Stomach (tissue), 9 donors: ENCODE data around the gene GPR35. TPM values are rescaled to one million over a fixed set of nuclear protein-coding genes. Genes with fewer than 3 reads are reported as not detected.

Experiments used
- DNase-seq, 2 donors: peaks; one replicate each; pipeline versions ENCODE4 v3.0.0 to v3.0.0-alpha.2; 2013 to 2019
- H3K27ac ChIP-seq, 5 donors: fragments of 200-600 bp in 4 of 5; sonication (generic) in 4 of 5; one replicate each; pipeline ENCODE4 v1.5.1; 2013 to 2019; ENCODE audit warnings: mild to moderate bottlenecking in 1 of 5, moderate library complexity in 1 of 5
- H3K27me3 ChIP-seq, 3 donors: fragments of 200-600 bp; sonication (generic); one replicate each; pipeline ENCODE4 v1.5.1; 2017 to 2019; ENCODE audit warnings: mixed run types in 1 of 3
- H3K36me3 ChIP-seq, 4 donors: fragments of 200-600 bp; sonication (generic); 1 replicate in 3 of 4; 2 replicates in 1 of 4; pipeline ENCODE4 v1.5.1; 2016 to 2019
- H3K4me1 ChIP-seq, 4 donors: fragments of 200-600 bp; sonication (generic); one replicate each; pipeline ENCODE4 v1.5.1; 2016 to 2019
- H3K4me3 ChIP-seq, 4 donors: fragments of 200-600 bp; sonication (generic) in 3 of 4; one replicate each; pipeline ENCODE4 v1.5.1; 2016 to 2019; ENCODE audit warnings: mild to moderate bottlenecking in 1 of 4
- H3K9me3 ChIP-seq, 4 donors: fragments of 200-600 bp; sonication (generic); one replicate each; pipeline ENCODE4 v1.5.1; 2016 to 2019
- CTCF ChIP-seq, 7 experiments: fragments of 450-650 bp in 4 of 7; fragments of 200-600 bp in 3 of 7; sonication (generic) in 3 of 7; IDR thresholded peaks; one replicate each; pipeline ENCODE4 v1.5.1; 2016 to 2019; ENCODE audit warnings: antibody characterized with exemption in 7 of 7, control low read depth in 2 of 7, mild to moderate bottlenecking in 1 of 7
- EP300 ChIP-seq: sonication (generic); formaldehyde crosslinking; IDR thresholded peaks from one replicate; pipeline ENCODE4 v1.6.1; 2017; ENCODE audit warnings: antibody characterized with exemption
- POLR2A ChIP-seq, 4 donors: fragments of 450-650 bp; IDR thresholded peaks; one replicate each; pipeline ENCODE4 v1.6.1; 2016; ENCODE audit warnings: antibody characterized with exemption in 4 of 4, control low read depth in 2 of 4, mild to moderate bottlenecking in 1 of 4, moderate library complexity in 1 of 4
- POLR2AphosphoS5 ChIP-seq, 3 donors: sonication (generic); formaldehyde crosslinking; IDR thresholded peaks; one replicate each; pipeline ENCODE4 v1.6.1; 2016; ENCODE audit warnings: antibody characterized with exemption in 3 of 3
- WGBS, 5 donors: extraction: QIAGEN DNeasy Blood & Tissue Kit in 3 of 5; methylation state at CpG; one replicate each; pipeline versions ENCODE4 v1.1.5 to v1.1.7; 2013 to 2018; 5-methylcytosine and 5-hydroxymethylcytosine counted together
- intact Hi-C: fragments of 100-400 bp; cut with DNase I; formaldehyde crosslinking; loops from one replicate; pipeline ENCODE4 v1.15.1; 2023; ENCODE audit warnings: low total_unique reads
- polyA plus RNA-seq, 3 donors: library from polyadenylated mRNA; stranded (reverse); fragments of 200-250 nt; gene quantifications; one replicate each; pipeline ENCODE4 v1.2.3, GENCODE V29; 2013
- total RNA-seq, 5 donors: library from RNA; depleted of rRNA; stranded (reverse); fragments of >200 nt; gene quantifications; one replicate each; pipeline versions ENCODE4 v1.1.0 to v1.2.3, GENCODE V29; 2014 to 2016
- donor health status: healthy with polysubstance abuse.
- donor health status: Bipolar disorder and iron deficiency.
- donor health status: healthy.

GPR35 gene
- total and polyA plus RNA-seq, 8 donors = 8.5 to 68.9 (median 12.9) TPM

GRCh38 chr2:240623531-240624010 is 1.7 kb upstream of the GPR35 start:
- TF ChIP-seq EP300 = no peak
- peaks cover 0 to 12% (median 0%) of the 10 kb centered on the region in 3 donors for H3K27me3 ChIP-seq
- intact Hi-C loops = no loop called here
- DNase-seq = no peak
- H3K36me3 ChIP-seq = peaks cover 0 to 48% (median 18%) of the 10 kb centered on the region in 4 donors
- 77 to 92% (median 85%) methylated on average over 7 to 10 of the region's 10 CpGs for WGBS, 5 donors
- no peak overlapping the region for H3K27ac ChIP-seq
- H3K4me1 ChIP-seq = peaks cover 0 to 38% (median 7%) of the 10 kb centered on the region in 4 donors
- no peak overlapping the region for H3K4me3 ChIP-seq
- no peaks in the 10 kb centered on the region for H3K9me3 ChIP-seq

- intact Hi-C loops = no loop called here
- peak overlapping the region in 3 of 5 donors; percentile 20 to 60 (median 42) for H3K27ac ChIP-seq
- DNase-seq = no peak
- H3K36me3 ChIP-seq = peaks cover 0 to 41% (median 11%) of the 10 kb centered on the region in 4 donors
- WGBS, 5 donors = 61 to 70% (median 62%) methylated on average over 12 to 24 of the region's 24 CpGs
- peaks cover 0 to 12% (median 0%) of the 10 kb centered on the region in 3 donors for H3K27me3 ChIP-seq
- no peak overlapping the region for H3K4me3 ChIP-seq
- H3K4me1 ChIP-seq = peaks cover 0 to 38% (median 7%) of the 10 kb centered on the region in 4 donors
- H3K9me3 ChIP-seq = no peaks in the 10 kb centered on the region
- no peak for TF ChIP-seq POLR2AphosphoS5 (IDR thresholded peaks at IDR 0.05)
- TF ChIP-seq EP300 = no peak
- TF ChIP-seq CTCF (IDR thresholded peaks at IDR 0.05) = no peak
- TF ChIP-seq POLR2A (IDR thresholded peaks at IDR 0.05) = no peak
Measured at GRCh38 chr2:240624011-240624949, 1.0 kb upstream of the GPR35 start.

GRCh38 chr2:240626531-240627300 is 1.4 kb downstream of the GPR35 start:
- Histone ChIP-seq H3K36me3 (peaks cover 0 to 33% (median 22%) of the 10 kb centered on the region in 4 donors), H3K4me3 (no peak overlapping the region), H3K27me3 (peaks cover 0 to 12% (median 0%) of the 10 kb centered on the region in 3 donors), H3K9me3 (no peaks in the 10 kb centered on the region), H3K27ac (peak overlapping the region in 2 of 5 donors; percentile 31 to 35), H3K4me1 (peaks cover 0 to 30% (median 7%) of the 10 kb centered on the region in 4 donors)
- WGBS, 5 donors = 41 to 64% (median 54%) methylated on average over 14 to 21 of the region's 21 CpGs
- DNase-seq = peak in 1 of 2 donors; percentile 82
- intact Hi-C loops = no loop called here
- TF ChIP-seq POLR2AphosphoS5 (IDR thresholded peaks at IDR 0.05) = no peak
- no peak for TF ChIP-seq CTCF (IDR thresholded peaks at IDR 0.05)

GRCh38 chr2:240627736-240628506 is 2.6 kb downstream of the GPR35 start:
- intact Hi-C loops = no loop called here
- TF ChIP-seq CTCF (IDR thresholded peaks at IDR 0.05) = no peak
- TF ChIP-seq EP300 = no peak
- no peak for TF ChIP-seq POLR2AphosphoS5 (IDR thresholded peaks at IDR 0.05)
- no peak for TF ChIP-seq POLR2A (IDR thresholded peaks at IDR 0.05)

More at GRCh38 chr2:240627736-240628506, 2.6 kb downstream of the GPR35 start:
- Histone ChIP-seq H3K36me3 (peaks cover 0 to 23% (median 18%) of the 10 kb centered on the region in 4 donors), H3K4me3 (no peak overlapping the region), H3K27ac (no peak overlapping the region), H3K9me3 (no peaks in the 10 kb centered on the region), H3K4me1 (peaks cover 0 to 20% (median 7%) of the 10 kb centered on the region in 4 donors), H3K27me3 (peaks cover 0 to 12% (median 0%) of the 10 kb centered on the region in 3 donors)
- no peak for DNase-seq
- 89 to 95% (median 92%) methylated on average over 10 to 17 of the region's 17 CpGs for WGBS, 5 donors
